NCI-H146 (cell line): ENCODE measurements around the gene MYO10.
"Not testable (repeated sequence)": the region's sequence is repeated elsewhere in the genome, so short reads cannot be mapped to it uniquely, and the experiment has no call there.

Experiments used
- DNase-seq: peaks from one replicate; lab custom pipeline; 2025; lab: John Stamatoyannopoulos, UW

The MYO10 gene

GRCh38 chr5:16784088-16784487, 152.0 kb downstream of the MYO10 start:
- DNase-seq = no peak

- no peak for DNase-seq
These were observed 154.1 kb downstream of the MYO10 start for GRCh38 chr5:16781828-16782626.

GRCh38 chr5:16780325-16780724, 155.8 kb downstream of the MYO10 start:
- no peak for DNase-seq

- DNase-seq = no peak
These were observed 158.7 kb downstream of the MYO10 start for GRCh38 chr5:16777432-16777831.

- peak; percentile 33 for DNase-seq
These were observed 159.4 kb downstream of the MYO10 start for GRCh38 chr5:16776611-16777251.

- no peak for DNase-seq
These were observed 161.3 kb downstream of the MYO10 start for GRCh38 chr5:16774806-16775205.

- DNase-seq = peak; percentile 61
These were observed 162.1 kb downstream of the MYO10 start for GRCh38 chr5:16773991-16774390.

- no peak for DNase-seq
These were observed 163.5 kb downstream of the MYO10 start for GRCh38 chr5:16772556-16772955.

- no peak for DNase-seq
These were observed 167.9 kb downstream of the MYO10 start for GRCh38 chr5:16768184-16768583.

- no peak for DNase-seq
These were observed 172.9 kb downstream of the MYO10 start for GRCh38 chr5:16763211-16763610.

GRCh38 chr5:16759147-16759773, 176.8 kb downstream of the MYO10 start:
- no peak for DNase-seq

GRCh38 chr5:16757989-16758501, 178.0 kb downstream of the MYO10 start:
- no peak for DNase-seq

- not testable (repeated sequence) for DNase-seq
These were observed 178.5 kb downstream of the MYO10 start for GRCh38 chr5:16757577-16757976.

GRCh38 chr5:16757146-16757545, 178.9 kb downstream of the MYO10 start:
- no peak for DNase-seq

- DNase-seq = no peak
These were observed 179.4 kb downstream of the MYO10 start for GRCh38 chr5:16756692-16757091.

GRCh38 chr5:16755641-16756040, 180.4 kb downstream of the MYO10 start:
- DNase-seq = no peak

- DNase-seq = no peak
These were observed 181.5 kb downstream of the MYO10 start for GRCh38 chr5:16754601-16755000.

GRCh38 chr5:16754086-16754485, 182.0 kb downstream of the MYO10 start:
- DNase-seq = no peak

GRCh38 chr5:16750445-16750844, 185.6 kb downstream of the MYO10 start:
- peak; percentile 11 for DNase-seq

- no peak for DNase-seq
These were observed 186.5 kb downstream of the MYO10 start for GRCh38 chr5:16749626-16750025.

GRCh38 chr5:16744164-16744880, 191.8 kb downstream of the MYO10 start:
- no peak for DNase-seq

GRCh38 chr5:16742938-16743337, 193.2 kb downstream of the MYO10 start:
- no peak for DNase-seq
